GM12878 (cell line): ENCODE data around the gene PIGU. TPM values are rescaled to one million over a fixed set of nuclear protein-coding genes. Genes with fewer than 3 reads are reported as not detected.

Experiments
- ATAC-seq: fragments of 200-7000 bp; cut with Tn5 transposase; 3 replicates; pipeline ENCODE4 v1.9.1; 2020; ENCODE audit warnings: mild to moderate bottlenecking, moderate library complexity
- BruUV-seq: library from RNA; stranded (reverse); fragments of 400-500 nt; replicated peaks from 2 replicates; lab custom pipeline; 2021; lab: Mats Ljungman, UMichigan
- CTCF ChIA-PET: fragments of 300-600 bp; sonication (Branson Sonifier 250); formaldehyde crosslinking; extraction: SDS; loops from one replicate; lab custom pipeline; 2021; ENCODE audit warnings: inconsistent platforms; lab: Yijun Ruan, JAX
- POLR2A ChIA-PET: fragments of 350-600 bp; formaldehyde crosslinking; extraction: SDS; loops from one replicate; lab custom pipeline; 2021; ENCODE audit warnings: inconsistent platforms; lab: Charles Lee
- RAD21 ChIA-PET: fragments of 300-600 bp; sonication (Branson Sonifier 250); formaldehyde crosslinking; loops from one replicate; lab custom pipeline; 2023; ENCODE audit warnings: antibody characterized with exemption; ENCODE audit not compliant: unreplicated experiment; lab: Charles Lee
- SMC1A ChIA-PET: fragments of 300-600 bp; sonication (Branson Sonifier 250); formaldehyde crosslinking; loops from one replicate; lab custom pipeline; 2023; ENCODE audit not compliant: unreplicated experiment, uncharacterized antibody; lab: Charles Lee
- DNase-seq: peaks from one replicate; pipeline ENCODE4 v3.0.0-alpha.2; 2011; ENCODE audit warnings: low read depth, low spot score
- FAIRE-seq: peaks from 3 replicates; lab custom pipeline; 2011; peaks lifted over from hg19 to GRCh38; lab: Jason Lieb, UNC
- H2AFZ ChIP-seq: 2 replicates; pipeline ENCODE4 v1.6.0; 2011; ENCODE audit warnings: low read depth, low read length, control low read depth; ENCODE audit not compliant: control insufficient read depth
- H3K27ac ChIP-seq: 2 replicates; pipeline ENCODE4 v1.5.1; 2011; ENCODE audit warnings: control low read depth; ENCODE audit not compliant: control insufficient read depth, insufficient read depth
- H3K27me3 ChIP-seq, 2 experiments: replicated peaks in 1 of 2; 2 replicates each; pipeline versions ENCODE4 v1.6.0 to v1.6.1; 2011; ENCODE audit warnings: low read length in 1 of 2; ENCODE audit not compliant: control insufficient read depth in 2 of 2, insufficient read depth in 2 of 2
- H3K36me3 ChIP-seq, 2 experiments: 2 replicates each; pipeline ENCODE4 v1.5.1; 2011; ENCODE audit warnings: low read length in 1 of 2; ENCODE audit not compliant: control insufficient read depth in 2 of 2, insufficient read depth in 2 of 2
- H3K4me1 ChIP-seq: 2 replicates; pipeline ENCODE4 v1.6.1; 2011; ENCODE audit warnings: mild to moderate bottlenecking, low read length, moderate library complexity, mixed read lengths; ENCODE audit not compliant: control insufficient read depth, insufficient read depth
- H3K4me2 ChIP-seq: 2 replicates; pipeline ENCODE4 v1.6.0; 2011; ENCODE audit warnings: control low read depth; ENCODE audit not compliant: control insufficient read depth, insufficient read depth
- H3K4me3 ChIP-seq: fragments of 200-600 bp; sonication (generic); 2 replicates; pipeline ENCODE4 v1.5.1; 2016
- H3K79me2 ChIP-seq: 2 replicates; pipeline ENCODE4 v1.6.0; 2011; ENCODE audit warnings: low read length; ENCODE audit not compliant: control insufficient read depth, insufficient read depth
- H3K9ac ChIP-seq: 2 replicates; pipeline ENCODE4 v1.8.0; 2011; ENCODE audit warnings: low read length, control low read depth, mixed read lengths; ENCODE audit not compliant: control insufficient read depth, insufficient read depth
- H3K9me3 ChIP-seq: replicated peaks from 3 replicates; pipeline ENCODE4 v1.5.1; 2011; ENCODE audit warnings: mild to moderate bottlenecking, low read length; ENCODE audit not compliant: control insufficient read depth, insufficient read depth
- H4K20me1 ChIP-seq: 2 replicates; pipeline ENCODE4 v1.6.0; 2011; ENCODE audit not compliant: control insufficient read depth, insufficient read depth
- FOS ChIP-seq: IDR thresholded peaks from 3 replicates; pipeline ENCODE4 v1.6.1; 2011; ENCODE audit warnings: borderline replicate concordance; ENCODE audit not compliant: insufficient read length; ENCODE audit errors: extremely low read depth
- GATAD2B ChIP-seq: fragments of 450-650 bp; conservative IDR thresholded peaks from 2 replicates; pipeline ENCODE4 v1.6.1; 2017; ENCODE audit warnings: low read depth, mild to moderate bottlenecking, moderate library complexity
- HCFC1 ChIP-seq: fragments of 150-350 bp; IDR thresholded peaks from 2 replicates; pipeline ENCODE4 v1.6.1; 2014; ENCODE audit warnings: low read length
- JUND ChIP-seq: IDR thresholded peaks from 2 replicates; pipeline ENCODE4 v1.6.1; 2012; ENCODE audit warnings: low read depth, mild to moderate bottlenecking, low read length, improper control_type of control experiment, moderate library complexity
- NBN ChIP-seq: fragments of 450-650 bp; IDR thresholded peaks from 2 replicates; pipeline ENCODE4 v1.6.1; 2016
- NFIC ChIP-seq: IDR thresholded peaks from 2 replicates; pipeline ENCODE4 v1.6.1; 2012; ENCODE audit warnings: low read depth, mild to moderate bottlenecking, inconsistent platforms, low read length, moderate library complexity
- SUZ12 ChIP-seq: fragments of 200-600 bp; sonication (generic); IDR thresholded peaks from one replicate; pipeline ENCODE4 v1.6.1; 2018; ENCODE audit warnings: antibody characterized with exemption, mild to moderate bottlenecking; ENCODE audit not compliant: unreplicated experiment
- WGBS: methylation state at CpG from one replicate; pipeline ENCODE4 v1.1.6; 2016; ENCODE audit warnings: low lambda C conversion rate; ENCODE audit not compliant: insufficient replicate concordance, insufficient coverage; ENCODE audit errors: missing lambda C conversion rate; 5-methylcytosine and 5-hydroxymethylcytosine counted together
- in situ Hi-C: fragments of 300-500 bp; cut with MboI; formaldehyde crosslinking; loops from 9 replicates; pipeline ENCODE4 v1.14.3; 2018; ENCODE audit warnings: mixed read lengths
- intact Hi-C: fragments of 100-400 bp; cut with micrococcal nuclease; formaldehyde crosslinking; loops from one replicate; pipeline ENCODE4 v1.14.2; 2022; ENCODE audit not compliant: unreplicated experiment
- polyA plus RNA-seq, 11 experiments: library from polyadenylated mRNA; depleted of rRNA in 4 of 11; unstranded in 6 of 11; stranded (reverse) in 5 of 11; fragments of >200 nt; fragmentation: Nextera tagmentation in 4 of 11; fragmentation: Illumina TruSeq in 1 of 11; extraction: Ambion mirVana in 4 of 11; extraction: Trizol in 1 of 11; gene quantifications; 1 replicate in 1 of 11; 2 replicates in 10 of 11; pipeline versions ENCODE4 v1.2.1 to v1.2.3, GENCODE V29; 2011 to 2016; ENCODE audit warnings: inconsistent platforms in 2 of 11, missing spikeins in 2 of 11, low read depth in 1 of 11
- total RNA-seq, 4 experiments: library from RNA; depleted of rRNA in 3 of 4; stranded (reverse); fragments of >200 nt in 3 of 4; fragmentation: Illumina TruSeq in 1 of 4; extraction: Trizol in 1 of 4; gene quantifications; 2 replicates each; pipeline versions ENCODE4 v1.2.1 to v1.2.3, GENCODE V29; 2013 to 2021
- TF ChIP-seq, protein P1 (sequence below): fragments of 450-650 bp; IDR thresholded peaks from 2 replicates; pipeline ENCODE4 v1.6.1; 2014; ENCODE audit warnings: mild to moderate bottlenecking

The PIGU gene
- total and polyA plus RNA-seq, 10 of the 15 experiments (the other 5 are each of a cell fraction or from before 2014, with no cell fraction given): 4.1 to 88.2 (median 25.0) TPM

DNA sequence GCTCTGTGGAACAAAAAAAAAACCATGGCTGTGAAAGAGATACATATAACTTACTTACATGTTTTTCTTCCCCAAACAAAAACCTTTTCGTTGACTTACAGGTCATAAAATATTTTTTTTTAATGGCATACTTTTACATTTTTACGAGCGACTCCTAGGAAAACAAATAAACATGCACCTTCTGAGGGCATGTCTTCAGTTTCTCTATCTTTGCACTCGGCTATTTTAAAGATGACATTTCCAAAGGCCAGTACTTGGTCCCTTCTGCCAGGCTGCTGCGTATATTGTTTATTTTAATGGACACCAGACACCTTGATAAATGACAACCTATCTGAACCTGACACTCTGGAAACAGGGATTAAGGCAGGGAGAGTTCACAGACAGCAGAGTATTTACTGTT is 49.4 kb downstream of the PIGU start:
- 89% methylated on average over 5 of the region's 5 CpGs for WGBS
- Histone ChIP-seq H3K4me2 (no peak overlapping the region), H3K9ac (no peak overlapping the region), H2AFZ (no peak overlapping the region), H3K27ac (no peak overlapping the region), H3K4me1 (peaks cover 5% of the 10 kb centered on the region), H3K27me3 (no peaks in the 10 kb centered on the region), H4K20me1 (no peaks in the 10 kb centered on the region), H3K9me3 (no peaks in the 10 kb centered on the region), H3K79me2 (no peaks in the 10 kb centered on the region), H3K36me3 (no peaks in the 10 kb centered on the region; a peak in 3 of 4 replicates), H3K4me3 (no peak overlapping the region)
- ATAC-seq (no peak), FAIRE-seq (no peak), DNase-seq (no peak)
- no TSS peak for BruUV-seq
- CTCF ChIA-PET: interaction anchor here (1.5 kb wide), 1 partner anchor 142 kb away, joined by 4 read pairs; no protein-coding TSS in a partner anchor
- RAD21 ChIA-PET: interaction anchor here (1.9 kb wide), 1 partner anchor 142 kb away, joined by 8 read pairs; no protein-coding TSS in a partner anchor
- intact Hi-C loops (no loop called here), in situ Hi-C loops (no loop called here)
- POLR2A ChIA-PET: no interaction called here
- TF ChIP-seq NBN: no peak
- TF ChIP-seq HCFC1: no peak
- TF ChIP-seq JUND: no peak
- no peak for TF ChIP-seq FOS
- TF ChIP-seq SUZ12: no peak
- no peak for TF ChIP-seq NFIC
- TF ChIP-seq, protein P1, sequence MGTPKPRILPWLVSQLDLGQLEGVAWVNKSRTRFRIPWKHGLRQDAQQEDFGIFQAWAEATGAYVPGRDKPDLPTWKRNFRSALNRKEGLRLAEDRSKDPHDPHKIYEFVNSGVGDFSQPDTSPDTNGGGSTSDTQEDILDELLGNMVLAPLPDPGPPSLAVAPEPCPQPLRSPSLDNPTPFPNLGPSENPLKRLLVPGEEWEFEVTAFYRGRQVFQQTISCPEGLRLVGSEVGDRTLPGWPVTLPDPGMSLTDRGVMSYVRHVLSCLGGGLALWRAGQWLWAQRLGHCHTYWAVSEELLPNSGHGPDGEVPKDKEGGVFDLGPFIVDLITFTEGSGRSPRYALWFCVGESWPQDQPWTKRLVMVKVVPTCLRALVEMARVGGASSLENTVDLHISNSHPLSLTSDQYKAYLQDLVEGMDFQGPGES: no peak
- TF ChIP-seq GATAD2B: no peak
- SMC1A ChIA-PET: no interaction called here
